GM12891 (cell line): Measurements from ENCODE around the gene SREK1.
"Not testable (repeated sequence)": the region's sequence is repeated elsewhere in the genome, so short reads cannot be mapped to it uniquely, and the experiment has no call there.

Experiments
- DNase-seq: peaks from one replicate; pipeline ENCODE4 v3.0.0; 2011; ENCODE audit warnings: low spot score; ENCODE audit not compliant: insufficient read length
- FAIRE-seq: peaks from 2 replicates; lab custom pipeline; 2011; peaks lifted over from hg19 to GRCh38; lab: Jason Lieb, UNC
- PAX5 ChIP-seq: IDR thresholded peaks from 2 replicates; pipeline ENCODE4 v1.6.1; 2011; ENCODE audit warnings: low read length, moderate library complexity, mild to moderate bottlenecking; ENCODE audit not compliant: insufficient read depth, severe bottlenecking
- POLR2A ChIP-seq: IDR thresholded peaks from 2 replicates; pipeline ENCODE4 v1.6.1; 2011; ENCODE audit warnings: low read depth, low read length, control low read depth
- POLR2AphosphoS5 ChIP-seq: IDR thresholded peaks from 2 replicates; pipeline ENCODE4 v1.6.1; 2011; ENCODE audit warnings: low read depth, low read length, control low read depth
- POU2F2 ChIP-seq: IDR thresholded peaks from 2 replicates; pipeline ENCODE4 v1.6.1; 2011; ENCODE audit warnings: low read depth, mild to moderate bottlenecking, control low read depth, low read length, moderate library complexity
- SPI1 ChIP-seq: IDR thresholded peaks from 2 replicates; pipeline ENCODE4 v1.6.1; 2011; ENCODE audit warnings: low read depth, low read length, control low read depth
- TAF1 ChIP-seq: IDR thresholded peaks from 2 replicates; pipeline ENCODE4 v1.6.1; 2011; ENCODE audit warnings: low read depth, low read length, control low read depth

The SREK1 gene

GRCh38 chr5:66207800-66208561 is 63.9 kb downstream of the SREK1 start:
- DNase-seq: no peak
- no peak for TF ChIP-seq POU2F2
- TF ChIP-seq PAX5: no peak
- no peak for TF ChIP-seq TAF1
- TF ChIP-seq POLR2AphosphoS5: no peak
- TF ChIP-seq POLR2A: no peak
- no peak for TF ChIP-seq SPI1
- FAIRE-seq: no peak

GRCh38 chr5:66209350-66209749 is 65.2 kb downstream of the SREK1 start:
- TF ChIP-seq SPI1 (no peak), POLR2AphosphoS5 (no peak), POU2F2 (no peak), TAF1 (no peak), POLR2A (no peak), PAX5 (no peak)
- no peak for FAIRE-seq
- no peak for DNase-seq

GRCh38 chr5:66209794-66210193 is 65.7 kb downstream of the SREK1 start:
- TF ChIP-seq POLR2AphosphoS5 (no peak), PAX5 (no peak), POU2F2 (no peak), TAF1 (no peak), SPI1 (no peak), POLR2A (no peak)
- DNase-seq (no peak), FAIRE-seq (no peak)

GRCh38 chr5:66213533-66213932 is 69.4 kb downstream of the SREK1 start:
- TF ChIP-seq PAX5: no peak
- TF ChIP-seq SPI1: no peak
- no peak for TF ChIP-seq POU2F2
- TF ChIP-seq TAF1: no peak
- no peak for TF ChIP-seq POLR2AphosphoS5
- TF ChIP-seq POLR2A: no peak
- FAIRE-seq (no peak), DNase-seq (no peak)

GRCh38 chr5:66222455-66222854 is 78.4 kb downstream of the SREK1 start:
- FAIRE-seq (no peak), DNase-seq (no peak)
- TF ChIP-seq SPI1 (no peak), TAF1 (no peak), POLR2A (no peak), POLR2AphosphoS5 (no peak), POU2F2 (no peak), PAX5 (no peak)

GRCh38 chr5:66222896-66223295 is 78.8 kb downstream of the SREK1 start:
- not testable (repeated sequence) for FAIRE-seq, DNase-seq

- TF ChIP-seq PAX5 (no peak), TAF1 (no peak), POU2F2 (no peak), POLR2A (no peak), POLR2AphosphoS5 (no peak), SPI1 (no peak)
- no peak for DNase-seq
- no peak for FAIRE-seq
Observed at GRCh38 chr5:66223637-66224036, 79.5 kb downstream of the SREK1 start.

GRCh38 chr5:66224274-66224673 is 80.2 kb downstream of the SREK1 start:
- DNase-seq: no peak
- no peak for FAIRE-seq
- no peak for TF ChIP-seq TAF1
- no peak for TF ChIP-seq POU2F2
- no peak for TF ChIP-seq POLR2A
- no peak for TF ChIP-seq SPI1
- TF ChIP-seq POLR2AphosphoS5: no peak
- TF ChIP-seq PAX5: no peak

- TF ChIP-seq PAX5 (no peak), SPI1 (no peak), POLR2A (no peak), POU2F2 (no peak), TAF1 (no peak), POLR2AphosphoS5 (no peak)
- no peak for DNase-seq
- no peak for FAIRE-seq
Observed at GRCh38 chr5:66224773-66225553, 80.9 kb downstream of the SREK1 start.
